H1 (cell line): ENCODE measurements around the gene MACROD2. TPM values are rescaled to one million over a fixed set of nuclear protein-coding genes. Genes with fewer than 3 reads are reported as not detected.
A peak's percentile ranks its signal among the peaks of the same experiment; 100 is the strongest.

ENCODE experiments used
- CTCF ChIA-PET: fragments of 300-600 bp; sonication (Branson Sonifier 250); formaldehyde crosslinking; loops from one replicate; lab custom pipeline; 2021; ENCODE audit not compliant: partially characterized antibody; lab: Charles Lee
- POLR2A ChIA-PET: fragments of 300-600 bp; sonication (Branson Sonifier 250); formaldehyde crosslinking; loops from one replicate; lab custom pipeline; 2021; ENCODE audit warnings: inconsistent platforms; ENCODE audit not compliant: partially characterized antibody; lab: Charles Lee
- DNase-seq, 2 experiments: peaks; one replicate each; pipeline versions ENCODE4 v3.0.0 to v3.0.0-alpha.2; 2010 to 2022; ENCODE audit warnings: low spot score in 2 of 2, low read depth in 1 of 2, mixed read lengths in 1 of 2
- FAIRE-seq: peaks from 2 replicates; lab custom pipeline; 2011; peaks lifted over from hg19 to GRCh38; lab: Jason Lieb, UNC
- H2AFZ ChIP-seq: 2 replicates; pipeline ENCODE4 v1.8.1; 2012; ENCODE audit warnings: low read length, inconsistent platforms
- H2AK5ac ChIP-seq: 2 replicates; pipeline ENCODE4 v1.6.1; 2013; ENCODE audit warnings: low read depth, low read length
- H2BK120ac ChIP-seq: replicated peaks from 2 replicates; pipeline ENCODE3; 2013; ENCODE audit warnings: low read depth, low read length, inconsistent platforms
- H2BK12ac ChIP-seq: 2 replicates; pipeline ENCODE4 v1.6.1; 2013; ENCODE audit warnings: low read depth, low read length
- H2BK15ac ChIP-seq: 2 replicates; pipeline ENCODE4 v1.6.1; 2013; ENCODE audit warnings: low read length
- H2BK20ac ChIP-seq: 2 replicates; pipeline ENCODE4 v1.6.1; 2013; ENCODE audit warnings: low read length
- H2BK5ac ChIP-seq: 2 replicates; pipeline ENCODE4 v1.6.1; 2013; ENCODE audit warnings: low read depth, low read length
- H3K14ac ChIP-seq: 2 replicates; pipeline ENCODE4 v1.6.1; 2013; ENCODE audit warnings: inconsistent platforms; ENCODE audit not compliant: insufficient read length
- H3K18ac ChIP-seq: 2 replicates; pipeline ENCODE4 v1.6.1; 2013; ENCODE audit warnings: low read length; ENCODE audit errors: extremely low read depth
- H3K23ac ChIP-seq: 2 replicates; pipeline ENCODE4 v1.6.1; 2013; ENCODE audit warnings: inconsistent platforms; ENCODE audit not compliant: insufficient read length
- H3K23me2 ChIP-seq: 2 replicates; pipeline ENCODE4 v1.6.1; 2013; ENCODE audit warnings: low read depth, low read length
- H3K27ac ChIP-seq: 2 replicates; pipeline ENCODE4 v1.6.1; 2011; ENCODE audit warnings: low read depth, low read length, inconsistent platforms
- H3K27me3 ChIP-seq, 4 experiments: replicated peaks in 1 of 4; 1 replicate in 1 of 4; 2 replicates in 3 of 4; pipeline versions ENCODE4 v1.6.1 to v1.8.1; 2011 to 2013; ENCODE audit warnings: low read length in 3 of 4, mild to moderate bottlenecking in 3 of 4, inconsistent platforms in 2 of 4, mixed read lengths in 2 of 4, moderate library complexity in 1 of 4; ENCODE audit not compliant: control insufficient read depth in 3 of 4, insufficient read depth in 3 of 4; ENCODE audit errors: extremely low read depth in 1 of 4
- H3K36me3 ChIP-seq, 4 experiments: 2 replicates each; pipeline versions ENCODE4 v1.6.1 to v1.8.1; 2011 to 2013; ENCODE audit warnings: mild to moderate bottlenecking in 4 of 4, low read length in 3 of 4, moderate library complexity in 2 of 4, control low read depth in 1 of 4, inconsistent platforms in 1 of 4; ENCODE audit not compliant: insufficient read depth in 4 of 4, control insufficient read depth in 2 of 4
- H3K4ac ChIP-seq: replicated peaks from 2 replicates; pipeline ENCODE3; 2013; ENCODE audit warnings: low read length, low read depth, mixed read lengths, inconsistent platforms; ENCODE audit not compliant: insufficient read length
- H3K4me1 ChIP-seq, 4 experiments: replicated peaks in 1 of 4; 1 replicate in 1 of 4; 2 replicates in 3 of 4; pipeline versions ENCODE4 v1.6.1 to v1.8.1; 2011 to 2013; ENCODE audit warnings: low read length in 3 of 4, inconsistent platforms in 2 of 4, mixed read lengths in 1 of 4; ENCODE audit not compliant: insufficient read depth in 4 of 4, control insufficient read depth in 3 of 4
- H3K4me2 ChIP-seq, 2 experiments: 2 replicates each; pipeline versions ENCODE4 v1.6.1 to v1.8.1; 2011 to 2013; ENCODE audit warnings: low read depth in 2 of 2, low read length in 2 of 2, control low read depth in 1 of 2, inconsistent platforms in 1 of 2, mild to moderate bottlenecking in 1 of 2; ENCODE audit not compliant: insufficient read depth in 1 of 2
- H3K4me3 ChIP-seq, 4 experiments: fragments of 200-600, 300-600 bp in 1 of 4; sonication (generic), shearing (Covaris generic), sonication (Bioruptor Twin) in 1 of 4; 2 replicates each; pipeline versions ENCODE4 v1.5.1 to v1.8.1; 2011 to 2016; ENCODE audit warnings: low read length in 4 of 4, low read depth in 3 of 4, control low read depth in 2 of 4, inconsistent platforms in 2 of 4, mild to moderate bottlenecking in 2 of 4, mixed read lengths in 1 of 4, moderate library complexity in 1 of 4; ENCODE audit not compliant: insufficient read depth in 2 of 4; ENCODE audit errors: extremely low read depth in 1 of 4
- H3K56ac ChIP-seq: replicated peaks from 2 replicates; pipeline ENCODE3; 2013; ENCODE audit warnings: low read depth, mild to moderate bottlenecking, mixed read lengths, low read length, inconsistent platforms; ENCODE audit not compliant: insufficient read length
- H3K79me1 ChIP-seq: 2 replicates; pipeline ENCODE4 v1.6.1; 2013; ENCODE audit warnings: low read depth, low read length, control low read depth
- H3K79me2 ChIP-seq, 2 experiments: 2 replicates each; pipeline versions ENCODE4 v1.6.1 to v1.8.1; 2012 to 2013; ENCODE audit warnings: low read length in 2 of 2, mild to moderate bottlenecking in 2 of 2, inconsistent platforms in 1 of 2; ENCODE audit not compliant: insufficient read depth in 2 of 2, control insufficient read depth in 1 of 2
- H3K9ac ChIP-seq, 4 experiments: replicated peaks in 1 of 4; 1 replicate in 1 of 4; 2 replicates in 3 of 4; pipeline versions ENCODE4 v1.6.1 to v1.8.1; 2011 to 2013; ENCODE audit warnings: low read depth in 3 of 4, low read length in 3 of 4, control low read depth in 2 of 4, mild to moderate bottlenecking in 2 of 4, moderate library complexity in 2 of 4, inconsistent platforms in 1 of 4; ENCODE audit errors: extremely low read depth in 1 of 4
- H3K9me3 ChIP-seq, 2 experiments: 2 replicates each; pipeline versions ENCODE4 v1.6.1 to v1.8.1; 2012 to 2013; ENCODE audit warnings: mild to moderate bottlenecking in 2 of 2, moderate library complexity in 2 of 2, control low read depth in 1 of 2, inconsistent platforms in 1 of 2, low read depth in 1 of 2, low read length in 1 of 2, mixed read lengths in 1 of 2; ENCODE audit not compliant: insufficient read depth in 2 of 2
- H4K20me1 ChIP-seq, 2 experiments: replicated peaks in 1 of 2; 2 replicates each; pipeline versions ENCODE3 to v1.8.1; 2011 to 2013; ENCODE audit warnings: inconsistent platforms in 2 of 2, low read length in 2 of 2, mild to moderate bottlenecking in 1 of 2; ENCODE audit not compliant: insufficient read depth in 2 of 2, control insufficient read depth in 1 of 2
- H4K5ac ChIP-seq: 2 replicates; pipeline ENCODE4 v1.6.1; 2013; ENCODE audit warnings: low read length, low read depth, mixed read lengths, inconsistent platforms; ENCODE audit not compliant: insufficient read length
- H4K8ac ChIP-seq: 2 replicates; pipeline ENCODE4 v1.8.0; 2013; ENCODE audit warnings: mild to moderate bottlenecking, moderate library complexity, low read length, inconsistent platforms; ENCODE audit not compliant: insufficient read depth; ENCODE audit errors: extremely low read depth
- H4K91ac ChIP-seq: replicated peaks from 2 replicates; pipeline ENCODE3; 2013; ENCODE audit warnings: low read length, mixed read lengths, inconsistent platforms; ENCODE audit not compliant: insufficient read length
- EZH2 ChIP-seq: fragments of 200-600 bp; sonication (generic); IDR thresholded peaks from 2 replicates; pipeline ENCODE4 v1.7.1; 2012; ENCODE audit warnings: low read depth, mild to moderate bottlenecking, moderate library complexity, low read length, inconsistent platforms; ENCODE audit not compliant: severe bottlenecking
- NRF1 ChIP-seq: IDR thresholded peaks from 2 replicates; pipeline ENCODE4 v1.6.1; 2011; ENCODE audit warnings: mild to moderate bottlenecking, low read depth, low read length, improper control_type of control experiment
- SAP30 ChIP-seq: fragments of 300-600 bp; sonication (generic); IDR thresholded peaks from 2 replicates; pipeline ENCODE4 v1.7.1; 2012; ENCODE audit warnings: low read length, moderate library complexity, mild to moderate bottlenecking, inconsistent platforms; ENCODE audit not compliant: insufficient read depth, insufficient replicate concordance
- SRF ChIP-seq: IDR thresholded peaks from 2 replicates; pipeline ENCODE4 v1.6.1; 2011; ENCODE audit warnings: mild to moderate bottlenecking, low read depth, low read length, moderate library complexity
- YY1 ChIP-seq: IDR thresholded peaks from 2 replicates; pipeline ENCODE4 v1.6.1; 2011; ENCODE audit warnings: low read depth, mild to moderate bottlenecking, low read length
- WGBS, 2 experiments: shearing (Covaris generic) in 1 of 2; methylation state at CpG; one replicate each; pipeline versions ENCODE4 v1.1.6 to v1.1.7; 2013 to 2015; ENCODE audit warnings: low lambda C conversion rate in 2 of 2, mixed read lengths in 2 of 2, inconsistent platforms in 1 of 2, low coverage in 1 of 2, missing lambda C conversion rate in 1 of 2; ENCODE audit not compliant: insufficient replicate concordance in 2 of 2, insufficient coverage in 1 of 2, insufficient read length in 1 of 2; ENCODE audit errors: extremely low coverage in 1 of 2, missing lambda C conversion rate in 1 of 2; 5-methylcytosine and 5-hydroxymethylcytosine counted together
- polyA plus RNA-seq, 7 experiments: library from polyadenylated mRNA; depleted of rRNA in 3 of 7; stranded (reverse) in 5 of 7; unstranded in 2 of 7; fragments of >200 nt in 5 of 7; fragments of 200-250 nt in 2 of 7; gene quantifications; 1 replicate in 5 of 7; 2 replicates in 1 of 7; 4 replicates in 1 of 7; pipeline versions ENCODE4 v1.2.1 to v1.2.3, GENCODE V29; 2011 to 2013; ENCODE audit warnings: missing spikeins in 2 of 7, mixed read lengths in 2 of 7
- total RNA-seq: library from RNA; stranded (reverse); fragmentation: NEBNext Ultra II Directional; extraction: Animal tissue kit (Norgen Biotek cat#: 25700); gene quantifications from 2 replicates; pipeline ENCODE4 v1.2.1, GENCODE V29; 2021

MACROD2 gene
- total and polyA plus RNA-seq, 2 of the 8 experiments (the other 6 are each of a cell fraction or from before 2014, with no cell fraction given), result 0.70 to 3.9 TPM

GRCh38 chr20:15992564-15992963 is 1997.2 kb downstream of the MACROD2 start:
- Histone ChIP-seq H2BK12ac (no peak overlapping the region), H2AFZ (peak overlapping the region; percentile 96; the same call in 1 of the 2 replicates), H3K4me1 (no peaks in the 10 kb centered on the region), H3K23ac (no peak overlapping the region), H3K14ac (no peak overlapping the region), H3K23me2 (no peaks in the 10 kb centered on the region), H3K79me2 (no peaks in the 10 kb centered on the region), H3K27ac (no peak overlapping the region), H3K4ac (no peak overlapping the region), H2BK5ac (no peak overlapping the region), H3K9me3 (peaks cover 0 to 15% of the 10 kb centered on the region in 2 experiments; a peak in 2 of 4 replicates), H3K79me1 (no peaks in the 10 kb centered on the region), H3K9ac (no peak overlapping the region), H4K91ac (no peak overlapping the region), H2AK5ac (no peak overlapping the region), H3K18ac (no peak overlapping the region), H3K36me3 (no peaks in the 10 kb centered on the region; a peak in 1 of 8 replicates), H4K5ac (no peak overlapping the region), H3K27me3 (no peaks in the 10 kb centered on the region), H2BK20ac (no peak overlapping the region), H4K8ac (no peak overlapping the region), H2BK120ac (no peak overlapping the region), H3K56ac (no peak overlapping the region), H4K20me1 (no peaks in the 10 kb centered on the region), H2BK15ac (no peak overlapping the region), H3K4me3 (no peak overlapping the region), H3K4me2 (no peak overlapping the region)
- 75% methylated on average over 4 of the region's 4 CpGs; no CpG with 5 or more reads in 1 of the 2 experiments for WGBS, 2 experiments
- FAIRE-seq (no peak), DNase-seq (no peak)
- POLR2A ChIA-PET, result no interaction called here
- CTCF ChIA-PET, result interaction anchor here (0.6 kb wide), 1 partner anchor 11 kb away, joined by 3 read pairs; no protein-coding TSS in a partner anchor
- no peak for TF ChIP-seq NRF1
- no peak for TF ChIP-seq EZH2
- TF ChIP-seq SAP30, result no peak
- TF ChIP-seq YY1, result no peak
- no peak for TF ChIP-seq SRF
